IPS-18c (cell line): Measurements from ENCODE around the gene SHROOM1.

ENCODE experiments used
- H3K4me3 ChIP-seq: 2 replicates; pipeline ENCODE4 v1.7.0; 2013; ENCODE audit warnings: low read depth, mild to moderate bottlenecking, low read length, moderate library complexity; ENCODE audit not compliant: insufficient read depth
- H3K9me3 ChIP-seq: one replicate; pipeline ENCODE4 v1.6.1; 2013; ENCODE audit warnings: mild to moderate bottlenecking, low read length, moderate library complexity; ENCODE audit not compliant: control insufficient read depth, insufficient read depth

The SHROOM1 gene

GRCh38 chr5:132830436-132831094 is at the start of gene SHROOM1:
TSS of gene SHROOM1 (minus strand) at chr5:132830647. CDS start at chr5:132826140, 4,507 bp downstream.
- peaks cover 2% of the 10 kb centered on the region for H3K9me3 ChIP-seq
- H3K4me3 ChIP-seq, result peak within 1 kb of the TSS; percentile 65

GRCh38 chr5:132877938-132878337 is 47.5 kb upstream of the SHROOM1 start:
- H3K4me3 ChIP-seq, result no peak overlapping the region
- no peaks in the 10 kb centered on the region for H3K9me3 ChIP-seq

GRCh38 chr5:132877466-132877865 is 47.0 kb upstream of the SHROOM1 start:
- no peaks in the 10 kb centered on the region for H3K9me3 ChIP-seq
- no peak overlapping the region for H3K4me3 ChIP-seq

GRCh38 chr5:132876020-132876759 is 45.7 kb upstream of the SHROOM1 start:
- Histone ChIP-seq H3K4me3 (no peak overlapping the region), H3K9me3 (no peaks in the 10 kb centered on the region)

- no peak overlapping the region for H3K4me3 ChIP-seq
- no peaks in the 10 kb centered on the region for H3K9me3 ChIP-seq
Measured at GRCh38 chr5:132873930-132874271, 43.5 kb upstream of the SHROOM1 start.

GRCh38 chr5:132873119-132873929 is 42.9 kb upstream of the SHROOM1 start, which contains the start of gene LEAP2:
TSS of gene LEAP2 (plus strand) at chr5:132873668. CDS start at chr5:132873695, 27 bp downstream.
- H3K4me3 ChIP-seq, result no peak within 1 kb of the TSS

GRCh38 chr5:132872788-132873118 is 42.3 kb upstream of the SHROOM1 start:
- Histone ChIP-seq H3K4me3 (no peak overlapping the region), H3K9me3 (no peaks in the 10 kb centered on the region)

More at GRCh38 chr5:132873119-132873929, 42.9 kb upstream of the SHROOM1 start, which contains the start of gene LEAP2:
- H3K9me3 ChIP-seq, result no peaks in the 10 kb centered on the region

- Histone ChIP-seq H3K9me3 (no peaks in the 10 kb centered on the region), H3K4me3 (no peak overlapping the region)
Measured at GRCh38 chr5:132871459-132872284, 41.2 kb upstream of the SHROOM1 start.

GRCh38 chr5:132870801-132871200 is 40.4 kb upstream of the SHROOM1 start:
- Histone ChIP-seq H3K9me3 (no peaks in the 10 kb centered on the region), H3K4me3 (no peak overlapping the region)

GRCh38 chr5:132868754-132869153 is 38.3 kb upstream of the SHROOM1 start:
- H3K9me3 ChIP-seq, result no peaks in the 10 kb centered on the region
- H3K4me3 ChIP-seq, result no peak overlapping the region

- Histone ChIP-seq H3K4me3 (peak overlapping the region; percentile 92), H3K9me3 (no peaks in the 10 kb centered on the region)
Measured at GRCh38 chr5:132867046-132867451, 36.6 kb upstream of the SHROOM1 start.

GRCh38 chr5:132866342-132867045 is 36.0 kb upstream of the SHROOM1 start, which contains the start of the genes GDF9 and UQCRQ:
TSS of gene GDF9 (minus strand) at chr5:132866469. CDS start at chr5:132864533, 1,936 bp downstream.
TSS of gene UQCRQ (plus strand) at chr5:132866642. CDS start at chr5:132866882, 240 bp downstream.
- peak within 1 kb of the TSS; percentile 92 for H3K4me3 ChIP-seq
- no peaks in the 10 kb centered on the region for H3K9me3 ChIP-seq

GRCh38 chr5:132865668-132866341 is 35.4 kb upstream of the SHROOM1 start:
- H3K4me3 ChIP-seq, result peak overlapping the region; percentile 92; the same call in 1 of the 2 replicates

GRCh38 chr5:132860742-132861141 is 30.3 kb upstream of the SHROOM1 start:
- Histone ChIP-seq H3K4me3 (no peak overlapping the region), H3K9me3 (no peaks in the 10 kb centered on the region)

More at GRCh38 chr5:132865668-132866341, 35.4 kb upstream of the SHROOM1 start:
- no peaks in the 10 kb centered on the region for H3K9me3 ChIP-seq

GRCh38 chr5:132859889-132860437 is 29.5 kb upstream of the SHROOM1 start:
- H3K4me3 ChIP-seq, result no peak overlapping the region

More at GRCh38 chr5:132859889-132860437, 29.5 kb upstream of the SHROOM1 start:
- no peaks in the 10 kb centered on the region for H3K9me3 ChIP-seq
